K562 (cell line): ENCODE data around the gene CLIC2. TPM values are rescaled to one million over a fixed set of nuclear protein-coding genes. Genes with fewer than 3 reads are reported as not detected.

ENCODE experiments used
- ATAC-seq: fragments of 200-7000 bp; cut with Tn5 transposase; 3 replicates; pipeline ENCODE4 v1.9.1; 2020; ENCODE audit warnings: moderate library complexity
- BruUV-seq: library from RNA; stranded (reverse); fragments of 400-500 nt; replicated peaks from 2 replicates; lab custom pipeline; 2021; lab: Mats Ljungman, UMichigan
- CTCF ChIA-PET: fragments of 300-600 bp; formaldehyde crosslinking; extraction: SDS; loops from one replicate; lab custom pipeline; 2021; ENCODE audit warnings: low intra/inter-chr PET ratio; lab: Yijun Ruan, JAX
- POLR2A ChIA-PET: fragments of 300-600, 350-650 bp; sonication (Branson Sonifier 250); formaldehyde crosslinking; extraction: SDS; loops from one replicate; lab custom pipeline; 2021; ENCODE audit warnings: antibody characterized with exemption, inconsistent platforms; lab: Yijun Ruan, JAX
- DNase-seq, 4 experiments: peaks; one replicate each; pipeline versions ENCODE4 v3.0.0 to v3.0.0-alpha.2; 2011 to 2018; ENCODE audit warnings: low spot score in 3 of 4, mixed read lengths in 3 of 4; ENCODE audit errors: extremely low read depth in 1 of 4
- FAIRE-seq: peaks from 2 replicates; lab custom pipeline; 2011; peaks lifted over from hg19 to GRCh38; lab: Jason Lieb, UNC
- H2AFZ ChIP-seq: 2 replicates; pipeline ENCODE4 v1.6.0; 2011; ENCODE audit warnings: low read depth, low read length, control low read depth, inconsistent platforms
- H3K27ac ChIP-seq: fragments of 200-600 bp; 3 replicates; pipeline ENCODE4 v1.8.0; 2011; ENCODE audit warnings: low read depth, mild to moderate bottlenecking, control low read depth, inconsistent platforms, low read length, moderate library complexity, mixed read lengths; ENCODE audit errors: extremely low read depth
- H3K27me3 ChIP-seq, 2 experiments: fragments of 300-600 bp in 1 of 2; 2 replicates in 1 of 2; 3 replicates in 1 of 2; pipeline versions ENCODE4 v1.6.0 to v1.8.0; 2011; ENCODE audit warnings: inconsistent platforms in 2 of 2, low read length in 2 of 2, mild to moderate bottlenecking in 1 of 2, mixed read lengths in 1 of 2, moderate library complexity in 1 of 2; ENCODE audit not compliant: control insufficient read depth in 2 of 2, insufficient read depth in 2 of 2
- H3K36me3 ChIP-seq: fragments of 300-600 bp; 3 replicates; pipeline ENCODE4 v1.8.0; 2011; ENCODE audit warnings: mild to moderate bottlenecking, low read length, inconsistent platforms; ENCODE audit not compliant: control insufficient read depth, insufficient read depth
- H3K4me1 ChIP-seq, 2 experiments: fragments of 200-600 bp in 1 of 2; replicated peaks in 1 of 2; 2 replicates in 1 of 2; 3 replicates in 1 of 2; pipeline versions ENCODE4 v1.5.1 to v1.8.0; 2011; ENCODE audit warnings: inconsistent platforms in 2 of 2, low read length in 2 of 2, mild to moderate bottlenecking in 1 of 2, mixed read lengths in 1 of 2, moderate library complexity in 1 of 2; ENCODE audit not compliant: control insufficient read depth in 2 of 2, insufficient read depth in 2 of 2
- H3K4me2 ChIP-seq: 2 replicates; pipeline ENCODE4 v1.6.1; 2011; ENCODE audit warnings: low read length, control low read depth, inconsistent platforms, mixed read lengths; ENCODE audit not compliant: insufficient read depth
- H3K4me3 ChIP-seq: fragments of 200-600 bp; sonication (generic), shearing (Covaris generic); 2 replicates; pipeline ENCODE4 v1.5.1; 2016; ENCODE audit warnings: control low read depth, inconsistent platforms
- H3K79me2 ChIP-seq: fragments of 200-600 bp; 3 replicates; pipeline ENCODE4 v1.8.0; 2011; ENCODE audit warnings: low read length, inconsistent platforms; ENCODE audit not compliant: control insufficient read depth, insufficient read depth
- H3K9ac ChIP-seq, 2 experiments: 2 replicates each; pipeline versions ENCODE4 v1.6.0 to v1.6.1; 2011; ENCODE audit warnings: low read depth in 2 of 2, low read length in 2 of 2, control low read depth in 1 of 2, inconsistent platforms in 1 of 2, mild to moderate bottlenecking in 1 of 2, mixed read lengths in 1 of 2; ENCODE audit not compliant: insufficient read depth in 1 of 2
- H3K9me1 ChIP-seq: one replicate; pipeline ENCODE4 v1.6.0; 2011; ENCODE audit warnings: inconsistent platforms, mild to moderate bottlenecking, low read length, moderate library complexity; ENCODE audit not compliant: control insufficient read depth, insufficient read depth
- H3K9me3 ChIP-seq: replicated peaks from 2 replicates; pipeline ENCODE4 v1.5.1; 2011; ENCODE audit warnings: low read depth, low read length, inconsistent platforms; ENCODE audit not compliant: control insufficient read depth, insufficient read depth
- H4K20me1 ChIP-seq: replicated peaks from 2 replicates; pipeline ENCODE4 v1.6.1; 2011; ENCODE audit warnings: low read length, inconsistent platforms, mixed read lengths; ENCODE audit not compliant: control insufficient read depth, insufficient read depth
- ARNT ChIP-seq, 2 experiments: fragments of 450-650 bp; IDR thresholded peaks; 2 replicates each; pipeline ENCODE4 v1.6.1; 2016; ENCODE audit warnings: mild to moderate bottlenecking in 1 of 2
- CHCHD3 ChIP-seq: fragments of 250-450 bp; sonication (Bioruptor Pico); IDR thresholded peaks from 2 replicates; pipeline ENCODE4 v2.1.2; 2022; ENCODE audit warnings: mild to moderate bottlenecking
- EHMT2 ChIP-seq: fragments of 450-650 bp; IDR thresholded peaks from 2 replicates; pipeline ENCODE4 v1.6.1; 2018; ENCODE audit warnings: antibody characterized with exemption
- FOXK2 ChIP-seq, 2 experiments: fragments of 450-650 bp; IDR thresholded peaks in 1 of 2; conservative IDR thresholded peaks in 1 of 2; 2 replicates each; pipeline ENCODE4 v1.6.1; 2016; ENCODE audit warnings: low read depth in 2 of 2, mild to moderate bottlenecking in 1 of 2
- L3MBTL2 ChIP-seq: fragments of 450-650 bp; IDR thresholded peaks from 2 replicates; pipeline ENCODE4 v1.6.1; 2016; ENCODE audit warnings: mild to moderate bottlenecking, moderate library complexity
- MAX ChIP-seq: sonication (generic); formaldehyde crosslinking; IDR thresholded peaks from 2 replicates; pipeline ENCODE4 v1.9.0; 2022; ENCODE audit warnings: mild to moderate bottlenecking, missing genetic modification reagents
- MXI1 ChIP-seq: IDR thresholded peaks from 2 replicates; pipeline ENCODE4 v1.6.1; 2011; ENCODE audit warnings: low read depth, mild to moderate bottlenecking, improper control_type of control experiment, low read length
- NR2C2 ChIP-seq, 2 experiments: fragments of 200-800 bp in 1 of 2; sonication (Bioruptor generic) in 1 of 2; sonication (generic) in 1 of 2; formaldehyde crosslinking in 1 of 2; IDR thresholded peaks; 2 replicates each; pipeline versions ENCODE4 v1.6.1 to v1.8.0; 2016 to 2022; ENCODE audit warnings: mild to moderate bottlenecking in 1 of 2, missing compliant biosample characterization in 1 of 2, missing genetic modification characterization in 1 of 2, missing genetic modification reagents in 1 of 2
- THRA ChIP-seq: fragments of 450-650 bp; IDR thresholded peaks from 2 replicates; pipeline ENCODE4 v1.6.1; 2017; ENCODE audit warnings: mild to moderate bottlenecking, moderate library complexity
- ZNF146 ChIP-seq: IDR thresholded peaks from one replicate; pipeline ENCODE4 v1.6.1; 2018; ENCODE audit warnings: missing compliant biosample characterization; ENCODE audit not compliant: unreplicated experiment
- ZNF766 ChIP-seq: fragments of 200-800 bp; sonication (Bioruptor generic); conservative IDR thresholded peaks from 2 replicates; pipeline ENCODE4 v1.6.1; 2016; ENCODE audit warnings: missing genetic modification characterization, missing compliant biosample characterization
- in situ Hi-C: fragments of 300-500 bp; cut with MboI; formaldehyde crosslinking; loops from 4 replicates; pipeline ENCODE4 v1.15.0; 2018; ENCODE audit warnings: inconsistent platforms, mixed read lengths
- intact Hi-C: fragments of 100-400 bp; cut with micrococcal nuclease; formaldehyde crosslinking; loops from 2 replicates; pipeline ENCODE4 v1.14.2; 2022
- polyA plus RNA-seq, 8 experiments: library from polyadenylated mRNA; depleted of rRNA in 4 of 8; stranded (reverse) in 5 of 8; unstranded in 3 of 8; fragments of >200 nt; fragmentation: Nextera tagmentation in 2 of 8; fragmentation: Illumina TruSeq in 1 of 8; extraction: Ambion mirVana in 2 of 8; extraction: Trizol in 1 of 8; gene quantifications; 2 replicates each; pipeline versions ENCODE4 v1.2.1 to v1.2.3, GENCODE V29; 2011 to 2014; ENCODE audit warnings: inconsistent platforms in 1 of 8, missing spikeins in 1 of 8
- total RNA-seq, 7 experiments: library from RNA; depleted of rRNA in 6 of 7; stranded (reverse); fragments of >200 nt in 6 of 7; fragmentation: Illumina TruSeq in 2 of 7; extraction: Trizol in 2 of 7; gene quantifications; 2 replicates each; pipeline versions ENCODE4 v1.2.1 to v1.2.3, GENCODE V29; 2011 to 2021; ENCODE audit warnings: low replicate concordance in 1 of 7
- TF ChIP-seq, protein P1 (sequence below): fragments of 450-650 bp; formaldehyde crosslinking; IDR thresholded peaks from 2 replicates; pipeline ENCODE4 v1.4.0; 2020; ENCODE audit warnings: mild to moderate bottlenecking, moderate library complexity

Gene CLIC2
- total and polyA plus RNA-seq, 9 of the 15 experiments (the other 6 are each of a cell fraction or from before 2014, with no cell fraction given): 37.0 to 83.7 (median 74.7) TPM

- TF ChIP-seq THRA (no peak), CHCHD3 (no peak)
Observed at GRCh38 chrX:155237719-155238118, 96.7 kb downstream of the CLIC2 start (continued).

- in situ Hi-C loops: no loop called here
- no peak for FAIRE-seq
- BruUV-seq: no TSS peak
Observed at GRCh38 chrX:155235891-155236290, 98.5 kb downstream of the CLIC2 start.

More at GRCh38 chrX:155235891-155236290, 98.5 kb downstream of the CLIC2 start:
- no peak for DNase-seq
- Histone ChIP-seq H3K4me1 (no peaks in the 10 kb centered on the region), H3K4me3 (no peak overlapping the region), H4K20me1 (no peaks in the 10 kb centered on the region), H3K79me2 (peaks cover 19% of the 10 kb centered on the region; the same call in 1 of the 3 replicates), H3K9me3 (no peaks in the 10 kb centered on the region), H3K27ac (no peak overlapping the region), H3K27me3 (no peaks in the 10 kb centered on the region), H2AFZ (no peak overlapping the region), H3K9ac (no peak overlapping the region), H3K4me2 (no peak overlapping the region)
- CTCF ChIA-PET: no interaction called here
- POLR2A ChIA-PET: interaction anchor here (0.7 kb wide), 1 partner anchor 10 kb away, joined by 3 read pairs; no protein-coding TSS in a partner anchor
- TF ChIP-seq MXI1 (no peak), L3MBTL2 (no peak), ZNF766 (CRISPR knock-in tag) (no peak), ZNF146 (CRISPR knock-in tag) (no peak), EHMT2 (no peak), MAX (CRISPR knock-in tag) (no peak), ARNT (IDR thresholded peaks at IDR 0.05) (no peak), FOXK2 (conservative IDR thresholded peaks at IDR 0.05 in 1 of 2, IDR thresholded peaks at IDR 0.05 in 1 of 2; ENCODE audit: low read depth in 2 of 2) (no peak), NR2C2 (CRISPR knock-in tag; IDR thresholded peaks at IDR 0.05) (no peak), NR2C2 (tag; IDR thresholded peaks at IDR 0.05) (no peak)
- TF ChIP-seq, protein P1, sequence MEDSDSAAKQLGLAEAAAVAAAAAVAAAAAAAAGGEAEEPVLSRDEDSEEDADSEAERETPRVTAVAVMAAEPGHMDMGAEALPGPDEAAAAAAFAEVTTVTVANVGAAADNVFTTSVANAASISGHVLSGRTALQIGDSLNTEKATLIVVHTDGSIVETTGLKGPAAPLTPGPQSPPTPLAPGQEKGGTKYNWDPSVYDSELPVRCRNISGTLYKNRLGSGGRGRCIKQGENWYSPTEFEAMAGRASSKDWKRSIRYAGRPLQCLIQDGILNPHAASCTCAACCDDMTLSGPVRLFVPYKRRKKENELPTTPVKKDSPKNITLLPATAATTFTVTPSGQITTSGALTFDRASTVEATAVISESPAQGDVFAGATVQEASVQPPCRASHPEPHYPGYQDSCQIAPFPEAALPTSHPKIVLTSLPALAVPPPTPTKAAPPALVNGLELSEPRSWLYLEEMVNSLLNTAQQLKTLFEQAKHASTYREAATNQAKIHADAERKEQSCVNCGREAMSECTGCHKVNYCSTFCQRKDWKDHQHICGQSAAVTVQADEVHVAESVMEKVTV (CRISPR knock-in tag): no peak
- TF ChIP-seq, all 486 proteins: peak for 0
- ATAC-seq: no peak
- intact Hi-C loops: no loop called here
- no peaks in the 10 kb centered on the region for H3K9me1 ChIP-seq
- peaks cover 85% of the 10 kb centered on the region for H3K36me3 ChIP-seq
